Hindlimb muscle (tissue), 1 donor: ENCODE measurements around the gene OSGEPL1. TPM values are rescaled to one million over a fixed set of nuclear protein-coding genes. Genes with fewer than 3 reads are reported as not detected.
A peak's percentile ranks its signal among the peaks of the same experiment; 100 is the strongest.
"Not testable (repeated sequence)": the region's sequence is repeated elsewhere in the genome, so short reads cannot be mapped to it uniquely, and the experiment has no call there.

Experiments used
- DNase-seq: peaks from one replicate; pipeline ENCODE4 v3.0.0-alpha.2; 2013
- polyA plus RNA-seq: library from polyadenylated mRNA; unstranded; fragments of 120-200 nt; gene quantifications from one replicate; pipeline ENCODE4 v1.2.1, GENCODE V29; 2013; ENCODE audit not compliant: insufficient read length

OSGEPL1 gene
- polyA plus RNA-seq, 1 donor = 12.9 TPM

- no peak for DNase-seq
These were observed 33.2 kb downstream of the OSGEPL1 start for GRCh38 chr2:189729430-189729829.

GRCh38 chr2:189726849-189727248 is 35.7 kb downstream of the OSGEPL1 start:
- DNase-seq = no peak

GRCh38 chr2:189726271-189726670 is 36.3 kb downstream of the OSGEPL1 start:
- no peak for DNase-seq

- DNase-seq = no peak
These were observed 39.4 kb downstream of the OSGEPL1 start for GRCh38 chr2:189723192-189723591.

- no peak for DNase-seq
These were observed 43.0 kb downstream of the OSGEPL1 start for GRCh38 chr2:189719571-189719970.

GRCh38 chr2:189717593-189717992 is 45.0 kb downstream of the OSGEPL1 start:
- DNase-seq = not testable (repeated sequence)

- peak; percentile 23 for DNase-seq
These were observed 52.9 kb downstream of the OSGEPL1 start for GRCh38 chr2:189709501-189710221.

GRCh38 chr2:189702071-189702470 is 60.5 kb downstream of the OSGEPL1 start:
- no peak for DNase-seq

- DNase-seq = no peak
These were observed 61.9 kb downstream of the OSGEPL1 start for GRCh38 chr2:189700681-189701080.

- no peak for DNase-seq
These were observed 64.3 kb downstream of the OSGEPL1 start for GRCh38 chr2:189698020-189698887.

Other genes with a start within 250 kb of the OSGEPL1 start
- 42.2 TPM for gene SLC40A1, start 182.0 kb downstream of the OSGEPL1 start, polyA plus RNA-seq
- 35.2 TPM for gene ASNSD1, start 101.3 kb downstream of the OSGEPL1 start, polyA plus RNA-seq
- gene ANKAR, start 88.1 kb downstream of the OSGEPL1 start, polyA plus RNA-seq = 5.6 TPM
- 52.1 TPM for gene ORMDL1, start 21.5 kb upstream of the OSGEPL1 start, polyA plus RNA-seq
- gene PMS1, start 21.7 kb upstream of the OSGEPL1 start, polyA plus RNA-seq = 24.4 TPM